GM18858 (cell line): Measurements from ENCODE around the gene SCRT2.
A peak's percentile ranks its signal among the peaks of the same experiment; 100 is the strongest.
"Not testable (repeated sequence)": the region's sequence is repeated elsewhere in the genome, so short reads cannot be mapped to it uniquely, and the experiment has no call there.

ENCODE experiments used
- ATAC-seq: cut with Tn5 transposase; IDR thresholded peaks from one replicate; pipeline ENCODE4 v1.9.1; 2021; ENCODE audit not compliant: unreplicated experiment

SCRT2 gene

GRCh38 chr20:653590-654416 lies 21.8 kb downstream of the SCRT2 start:
- ATAC-seq: no peak

- peak; percentile 83 for ATAC-seq
Observed at GRCh38 chr20:653110-653589, 22.5 kb downstream of the SCRT2 start, which contains the start of gene SRXN1. TSS of gene SRXN1 (minus strand) at chr20:653200. CDS start at chr20:653185, 15 bp downstream.

- ATAC-seq: no peak
Observed at GRCh38 chr20:652615-653109, 22.9 kb downstream of the SCRT2 start.

GRCh38 chr20:651713-652614 lies 23.6 kb downstream of the SCRT2 start:
- ATAC-seq: no peak

GRCh38 chr20:650954-651353 lies 24.6 kb downstream of the SCRT2 start:
- ATAC-seq: no peak

GRCh38 chr20:650281-650680 lies 25.3 kb downstream of the SCRT2 start:
- no peak for ATAC-seq

GRCh38 chr20:647479-648019 lies 28.1 kb downstream of the SCRT2 start:
- no peak for ATAC-seq

GRCh38 chr20:646868-647233 lies 28.8 kb downstream of the SCRT2 start:
- ATAC-seq: no peak

- no peak for ATAC-seq
Observed at GRCh38 chr20:646107-646867, 29.3 kb downstream of the SCRT2 start.

- ATAC-seq: peak; percentile 66
Observed at GRCh38 chr20:645318-646106, 30.1 kb downstream of the SCRT2 start.

- no peak for ATAC-seq
Observed at GRCh38 chr20:644692-645317, 30.8 kb downstream of the SCRT2 start.

GRCh38 chr20:642398-643174 lies 33.0 kb downstream of the SCRT2 start:
- no peak for ATAC-seq

GRCh38 chr20:642013-642397 lies 33.6 kb downstream of the SCRT2 start:
- not testable (repeated sequence) for ATAC-seq

- ATAC-seq: no peak
Observed at GRCh38 chr20:641516-641875, 34.1 kb downstream of the SCRT2 start.

GRCh38 chr20:640674-641515 lies 34.7 kb downstream of the SCRT2 start:
- ATAC-seq: no peak

GRCh38 chr20:638579-638978 lies 37.0 kb downstream of the SCRT2 start:
- no peak for ATAC-seq

- no peak for ATAC-seq
Observed at GRCh38 chr20:637559-637958, 38.0 kb downstream of the SCRT2 start.

GRCh38 chr20:635893-636338 lies 39.7 kb downstream of the SCRT2 start:
- ATAC-seq: no peak
